ENCODE data around the gene PARK7. TPM values are rescaled to one million over a fixed set of nuclear protein-coding genes. Genes with fewer than 3 reads are reported as not detected.
A peak's percentile ranks its signal among the peaks of the same experiment; 100 is the strongest.
"Not testable (repeated sequence)": the region's sequence is repeated elsewhere in the genome, so short reads cannot be mapped to it uniquely, and the experiment has no call there.

The PARK7 gene
- total RNA-seq, 3 donors from 2014 or later, result 135 to 200 (median 186) TPM

DNA sequence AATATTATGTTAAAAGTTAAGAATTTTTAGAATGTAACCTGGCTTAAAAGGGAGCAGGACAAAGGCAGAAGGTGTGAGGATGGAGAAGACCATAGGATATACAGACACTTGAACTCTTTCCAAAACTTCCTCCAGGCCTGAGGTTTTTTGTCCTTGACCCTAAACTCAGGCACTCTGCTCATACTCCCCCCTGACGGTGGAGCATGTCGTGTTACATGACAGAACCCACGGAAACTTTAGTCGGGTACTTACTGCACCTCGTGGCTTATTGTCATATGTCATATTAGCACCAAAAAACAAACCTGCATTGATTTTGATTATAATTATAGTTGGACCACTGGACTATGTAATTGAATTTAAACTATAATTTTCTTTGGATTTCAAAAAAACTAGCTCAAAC lies 41.6 kb upstream of the PARK7 start:
- ATAC-seq (no peak), DNase-seq (no peak)
- Histone ChIP-seq H3K4me3 (no peak overlapping the region), H3K9me3 (no peaks in the 10 kb centered on the region), H3K36me3 (ENCODE audit: low read depth) (no peaks in the 10 kb centered on the region), H3K4me1 (ENCODE audit: low read depth) (no peaks in the 10 kb centered on the region)
- TF ChIP-seq, protein P1, sequence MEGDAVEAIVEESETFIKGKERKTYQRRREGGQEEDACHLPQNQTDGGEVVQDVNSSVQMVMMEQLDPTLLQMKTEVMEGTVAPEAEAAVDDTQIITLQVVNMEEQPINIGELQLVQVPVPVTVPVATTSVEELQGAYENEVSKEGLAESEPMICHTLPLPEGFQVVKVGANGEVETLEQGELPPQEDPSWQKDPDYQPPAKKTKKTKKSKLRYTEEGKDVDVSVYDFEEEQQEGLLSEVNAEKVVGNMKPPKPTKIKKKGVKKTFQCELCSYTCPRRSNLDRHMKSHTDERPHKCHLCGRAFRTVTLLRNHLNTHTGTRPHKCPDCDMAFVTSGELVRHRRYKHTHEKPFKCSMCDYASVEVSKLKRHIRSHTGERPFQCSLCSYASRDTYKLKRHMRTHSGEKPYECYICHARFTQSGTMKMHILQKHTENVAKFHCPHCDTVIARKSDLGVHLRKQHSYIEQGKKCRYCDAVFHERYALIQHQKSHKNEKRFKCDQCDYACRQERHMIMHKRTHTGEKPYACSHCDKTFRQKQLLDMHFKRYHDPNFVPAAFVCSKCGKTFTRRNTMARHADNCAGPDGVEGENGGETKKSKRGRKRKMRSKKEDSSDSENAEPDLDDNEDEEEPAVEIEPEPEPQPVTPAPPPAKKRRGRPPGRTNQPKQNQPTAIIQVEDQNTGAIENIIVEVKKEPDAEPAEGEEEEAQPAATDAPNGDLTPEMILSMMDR (IDR thresholded peaks at IDR 0.05), result no peak
- intact Hi-C loops (cut with DNase I, micrococcal nuclease), result no loop called here

DNA sequence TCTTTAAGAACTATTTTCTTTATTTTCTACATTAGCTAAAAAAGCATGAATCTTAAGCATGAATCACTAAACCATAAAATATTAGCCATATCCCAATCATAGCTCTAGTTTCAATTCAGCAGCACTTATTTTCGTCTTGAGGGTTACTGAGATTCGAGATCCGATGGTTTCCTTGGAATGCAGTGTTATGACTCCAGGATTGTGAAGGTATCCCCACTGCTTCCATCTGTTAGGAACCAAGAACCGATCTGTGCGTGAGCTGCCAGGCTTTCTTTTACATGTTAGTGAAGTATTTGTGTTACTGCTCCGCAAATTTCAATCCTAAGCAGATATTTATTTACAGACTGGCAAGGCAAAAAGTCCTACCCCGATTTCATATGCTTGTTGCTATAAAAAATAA lies 39.7 kb upstream of the PARK7 start:
- intact Hi-C loops (cut with DNase I, micrococcal nuclease), result no loop called here
- DNase-seq (no peak), ATAC-seq (no peak)
- no peak overlapping the region for H3K4me3 ChIP-seq
- H3K9me3 ChIP-seq, result no peaks in the 10 kb centered on the region
- no peaks in the 10 kb centered on the region for H3K4me1 ChIP-seq (ENCODE audit: low read depth)
- H3K36me3 ChIP-seq (ENCODE audit: low read depth), result no peaks in the 10 kb centered on the region
- TF ChIP-seq, protein P1 (IDR thresholded peaks at IDR 0.05), result no peak

DNA sequence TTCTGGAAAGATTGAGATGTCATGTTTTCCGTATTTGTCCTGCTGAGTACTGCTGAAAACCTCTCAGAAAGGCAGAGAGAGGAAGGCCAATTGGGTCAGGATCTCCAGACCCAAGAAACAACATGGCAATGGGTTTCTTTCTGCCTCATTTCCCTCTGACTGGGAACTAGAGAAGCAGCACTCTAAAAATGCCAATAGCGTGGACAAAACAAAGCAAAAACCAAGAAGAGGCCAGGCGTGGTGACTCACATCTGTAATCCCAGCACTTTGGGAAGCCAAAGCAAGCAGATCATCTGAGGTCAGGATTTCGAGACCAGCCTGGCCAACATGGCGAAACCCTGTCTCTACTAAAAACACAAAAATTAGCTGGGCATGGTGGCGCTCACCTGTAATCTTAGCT lies 39.2 kb upstream of the PARK7 start:
- ATAC-seq, result no peak
- DNase-seq, result no peak
- Histone ChIP-seq H3K9me3 (no peaks in the 10 kb centered on the region), H3K4me3 (no peak overlapping the region), H3K36me3 (ENCODE audit: low read depth) (no peaks in the 10 kb centered on the region), H3K4me1 (ENCODE audit: low read depth) (no peaks in the 10 kb centered on the region)
- intact Hi-C loops (cut with DNase I, micrococcal nuclease), result no loop called here
- TF ChIP-seq, protein P1 (IDR thresholded peaks at IDR 0.05), result no peak

DNA sequence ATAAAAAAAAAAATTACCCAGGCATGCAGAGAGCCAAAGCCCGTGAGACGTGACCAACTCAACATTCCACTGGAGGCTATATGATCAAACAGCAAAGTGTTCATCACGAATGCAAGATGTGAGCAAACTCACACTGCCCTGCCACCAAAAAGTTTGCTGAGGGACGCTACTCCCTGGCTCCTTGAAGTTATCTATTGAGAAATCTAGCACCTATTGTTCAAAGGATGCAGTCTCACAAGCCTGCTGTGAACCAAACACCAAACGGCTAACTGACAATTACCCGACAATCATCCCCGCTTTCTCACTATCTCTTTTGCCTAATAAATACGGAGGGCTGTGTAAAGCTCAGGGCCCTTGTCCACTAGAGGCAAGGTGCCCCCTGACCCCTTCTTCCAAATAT lies 34.5 kb upstream of the PARK7 start:
- H3K4me1 ChIP-seq (ENCODE audit: low read depth); H3K36me3 ChIP-seq (ENCODE audit: low read depth); H3K9me3 ChIP-seq; ATAC-seq; intact Hi-C loops (cut with DNase I, micrococcal nuclease); H3K4me3 ChIP-seq; DNase-seq: not testable (repeated sequence)

DNA sequence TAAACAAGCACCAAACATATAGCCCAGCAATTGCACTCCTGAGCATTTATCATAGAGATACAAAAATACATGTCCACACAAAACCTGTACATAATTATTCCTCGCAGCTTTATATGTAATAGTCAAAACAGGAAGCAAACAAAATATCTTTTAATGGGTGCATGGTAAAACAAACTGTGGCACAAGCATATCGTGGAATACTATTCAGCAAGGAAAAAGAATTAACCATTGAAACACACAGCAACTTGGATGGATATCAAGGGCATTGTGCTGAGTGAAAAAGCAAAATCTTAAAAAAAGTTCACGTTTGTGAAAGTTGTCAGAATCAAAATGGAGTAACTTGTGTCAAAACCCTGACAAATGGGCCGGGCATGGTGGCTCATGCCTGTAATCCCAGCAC lies 33.3 kb upstream of the PARK7 start:
- DNase-seq, result no peak
- no peaks in the 10 kb centered on the region for H3K9me3 ChIP-seq
- no peaks in the 10 kb centered on the region for H3K4me1 ChIP-seq (ENCODE audit: low read depth)
- ATAC-seq, result no peak
- no peaks in the 10 kb centered on the region for H3K36me3 ChIP-seq (ENCODE audit: low read depth)
- TF ChIP-seq, protein P1 (IDR thresholded peaks at IDR 0.05), result no peak
- H3K4me3 ChIP-seq, result no peak overlapping the region
- intact Hi-C loops (cut with DNase I, micrococcal nuclease), result no loop called here

DNA sequence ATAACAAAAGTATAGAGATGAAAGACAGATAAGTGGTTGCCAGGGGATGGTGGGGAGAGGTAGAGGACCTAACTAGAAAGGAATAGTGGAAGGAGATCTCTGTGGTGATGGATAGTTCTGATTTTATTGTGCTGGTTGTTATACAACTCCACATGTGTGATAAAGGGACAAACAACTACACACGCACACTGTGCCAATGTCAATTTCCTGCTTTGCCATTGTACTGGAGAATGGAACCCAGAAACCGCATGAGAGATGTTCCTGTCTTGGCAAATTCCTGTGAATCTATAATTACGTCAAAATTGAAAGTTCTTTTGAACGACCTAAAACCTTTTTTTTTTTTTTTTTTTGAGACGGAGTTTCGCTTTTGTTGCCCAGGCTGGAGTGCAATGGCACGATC lies 31.9 kb upstream of the PARK7 start:
- DNase-seq (no peak), ATAC-seq (peak; percentile 28)
- TF ChIP-seq, protein P1 (IDR thresholded peaks at IDR 0.05), result no peak
- Histone ChIP-seq H3K9me3 (no peaks in the 10 kb centered on the region), H3K4me1 (ENCODE audit: low read depth) (no peaks in the 10 kb centered on the region), H3K36me3 (ENCODE audit: low read depth) (no peaks in the 10 kb centered on the region), H3K4me3 (no peak overlapping the region)
- intact Hi-C loops (cut with DNase I, micrococcal nuclease), result no loop called here
